ENCODE measurements around the gene CCDC192.
"Not testable (repeated sequence)": the region's sequence is repeated elsewhere in the genome, so short reads cannot be mapped to it uniquely, and the experiment has no call there.

Gene CCDC192

DNA sequence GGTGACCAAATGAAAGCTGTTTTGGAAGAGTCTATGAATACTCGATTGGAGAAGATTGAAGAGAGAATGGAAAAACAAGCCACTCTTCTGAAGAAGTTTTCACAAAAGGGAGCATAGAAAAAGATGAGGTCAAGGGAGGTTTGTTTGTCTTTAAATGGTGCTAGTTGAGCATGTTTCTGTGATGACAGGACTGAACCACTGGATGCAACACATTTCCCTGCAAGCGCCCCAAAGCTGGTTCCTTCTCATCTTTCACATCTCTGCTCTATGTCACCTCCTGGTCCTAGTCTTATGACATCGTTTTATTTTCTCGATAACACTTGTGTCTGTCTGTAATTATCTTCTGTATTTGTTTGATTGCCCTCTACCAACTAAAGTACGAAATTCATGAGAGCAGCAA is 3.8 kb upstream of the CCDC192 start:
- Histone ChIP-seq H3K27me3 (ENCODE audit: control insufficient read depth in 1 of 2, insufficient read depth in 2 of 2, low read length in 2 of 2) (no peaks in the 10 kb centered on the region), H3K9ac (ENCODE audit: low read length in 2 of 2) (no peak overlapping the region), H3K9me3 (ENCODE audit: control insufficient read depth in 2 of 2, low read length in 2 of 2) (no peaks in the 10 kb centered on the region), H3K4me1 (ENCODE audit: control insufficient read depth, insufficient read depth, low read length) (no peaks in the 10 kb centered on the region), H3K4me3 (ENCODE audit: low read length in 2 of 2) (no peak overlapping the region), H3K36me3 (ENCODE audit: control insufficient read depth in 2 of 2, insufficient read depth in 2 of 2, low read length in 2 of 2) (no peaks in the 10 kb centered on the region), H3K27ac (ENCODE audit: low read length) (no peak overlapping the region)

DNA sequence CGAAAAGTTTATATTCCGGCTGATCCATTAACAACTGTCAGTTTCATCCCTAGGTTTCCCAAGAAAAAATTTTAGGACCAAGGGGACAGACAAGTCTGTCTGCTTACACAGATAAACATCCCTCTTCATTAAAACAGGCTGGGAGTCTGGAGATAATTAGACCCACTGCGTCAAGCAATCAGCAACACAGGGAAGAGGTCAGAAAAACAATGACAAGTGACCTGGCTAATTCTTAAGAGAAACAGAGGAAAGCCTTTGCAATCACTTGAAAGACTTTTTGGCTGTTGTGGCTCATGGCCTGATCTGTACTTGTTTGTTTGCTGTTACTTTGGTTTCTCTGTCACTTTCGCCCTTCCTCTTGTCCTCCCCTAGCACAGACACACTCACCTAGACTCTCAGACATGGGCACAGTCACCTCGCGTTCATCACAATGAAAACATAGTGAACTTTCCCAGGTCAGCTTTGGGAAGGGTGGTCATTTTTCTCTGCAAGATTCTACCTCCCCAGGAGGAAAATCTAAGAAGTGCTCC is 2.9 kb upstream of the CCDC192 start:
- H3K9ac ChIP-seq (ENCODE audit: low read length in 2 of 2), result no peak overlapping the region
- no peaks in the 10 kb centered on the region for H3K36me3 ChIP-seq (ENCODE audit: control insufficient read depth in 2 of 2, insufficient read depth in 2 of 2, low read length in 2 of 2)
- H3K9me3 ChIP-seq (ENCODE audit: control insufficient read depth in 2 of 2, low read length in 2 of 2), result no peaks in the 10 kb centered on the region
- no peaks in the 10 kb centered on the region for H3K27me3 ChIP-seq (ENCODE audit: control insufficient read depth in 1 of 2, insufficient read depth in 2 of 2, low read length in 2 of 2)
- no peak overlapping the region for H3K4me3 ChIP-seq (ENCODE audit: low read length in 2 of 2)
- H3K27ac ChIP-seq (ENCODE audit: low read length), result no peak overlapping the region
- no peaks in the 10 kb centered on the region for H3K4me1 ChIP-seq (ENCODE audit: control insufficient read depth, insufficient read depth, low read length)

GRCh38 chr5:127702434-127702833 is 757 bp upstream of the CCDC192 start:
- Histone ChIP-seq H3K36me3 (ENCODE audit: control insufficient read depth in 2 of 2, insufficient read depth in 2 of 2, low read length in 2 of 2) (no peaks in the 10 kb centered on the region), H3K4me3 (ENCODE audit: low read length in 2 of 2) (no peak overlapping the region), H3K9me3 (ENCODE audit: control insufficient read depth in 2 of 2, low read length in 2 of 2) (no peaks in the 10 kb centered on the region), H3K9ac (ENCODE audit: low read length in 2 of 2) (no peak overlapping the region), H3K4me1 (ENCODE audit: control insufficient read depth, insufficient read depth, low read length) (no peaks in the 10 kb centered on the region), H3K27me3 (ENCODE audit: control insufficient read depth in 1 of 2, insufficient read depth in 2 of 2, low read length in 2 of 2) (no peaks in the 10 kb centered on the region), H3K27ac (ENCODE audit: low read length) (no peak overlapping the region)

- H3K9ac ChIP-seq (ENCODE audit: low read length in 2 of 2), result no peak overlapping the region
- no peaks in the 10 kb centered on the region for H3K9me3 ChIP-seq (ENCODE audit: control insufficient read depth in 2 of 2, low read length in 2 of 2)
- no peak overlapping the region for H3K4me3 ChIP-seq (ENCODE audit: low read length in 2 of 2)
- no peaks in the 10 kb centered on the region for H3K36me3 ChIP-seq (ENCODE audit: control insufficient read depth in 2 of 2, insufficient read depth in 2 of 2, low read length in 2 of 2)
- no peaks in the 10 kb centered on the region for H3K4me1 ChIP-seq (ENCODE audit: control insufficient read depth, insufficient read depth, low read length)
- no peak overlapping the region for H3K27ac ChIP-seq (ENCODE audit: low read length)
- no peaks in the 10 kb centered on the region for H3K27me3 ChIP-seq (ENCODE audit: control insufficient read depth in 1 of 2, insufficient read depth in 2 of 2, low read length in 2 of 2)
Measured at GRCh38 chr5:127705120-127705892, 2.1 kb downstream of the CCDC192 start.

DNA sequence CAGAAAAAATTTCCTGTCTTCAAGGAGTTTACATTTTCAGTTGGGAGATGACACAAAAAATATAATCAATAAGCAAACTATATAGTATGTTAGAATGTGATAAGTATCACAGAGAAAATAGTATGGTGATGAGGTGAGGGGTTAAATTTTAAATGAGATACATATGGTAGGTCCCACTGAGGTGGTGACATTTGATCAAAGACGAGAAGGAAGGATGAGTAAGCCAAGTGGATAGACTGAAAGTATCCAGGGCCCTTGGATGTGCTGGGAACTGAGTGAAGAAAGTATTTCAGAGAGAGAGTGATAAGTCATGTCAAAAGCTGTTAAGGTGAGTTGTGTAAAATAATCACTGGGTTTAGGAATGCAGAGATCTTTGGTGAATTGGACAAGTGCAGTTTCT is 3.5 kb downstream of the CCDC192 start:
- Histone ChIP-seq H3K4me3 (ENCODE audit: low read length in 2 of 2) (no peak overlapping the region), H3K9me3 (ENCODE audit: control insufficient read depth in 2 of 2, low read length in 2 of 2) (no peaks in the 10 kb centered on the region), H3K27ac (ENCODE audit: low read length) (no peak overlapping the region), H3K4me1 (ENCODE audit: control insufficient read depth, insufficient read depth, low read length) (no peaks in the 10 kb centered on the region), H3K36me3 (ENCODE audit: control insufficient read depth in 2 of 2, insufficient read depth in 2 of 2, low read length in 2 of 2) (no peaks in the 10 kb centered on the region), H3K9ac (ENCODE audit: low read length in 2 of 2) (no peak overlapping the region), H3K27me3 (ENCODE audit: control insufficient read depth in 1 of 2, insufficient read depth in 2 of 2, low read length in 2 of 2) (no peaks in the 10 kb centered on the region)

- no peak overlapping the region for H3K27ac ChIP-seq (ENCODE audit: low read length)
Measured at GRCh38 chr5:127707209-127707608, 4.0 kb downstream of the CCDC192 start.

DNA sequence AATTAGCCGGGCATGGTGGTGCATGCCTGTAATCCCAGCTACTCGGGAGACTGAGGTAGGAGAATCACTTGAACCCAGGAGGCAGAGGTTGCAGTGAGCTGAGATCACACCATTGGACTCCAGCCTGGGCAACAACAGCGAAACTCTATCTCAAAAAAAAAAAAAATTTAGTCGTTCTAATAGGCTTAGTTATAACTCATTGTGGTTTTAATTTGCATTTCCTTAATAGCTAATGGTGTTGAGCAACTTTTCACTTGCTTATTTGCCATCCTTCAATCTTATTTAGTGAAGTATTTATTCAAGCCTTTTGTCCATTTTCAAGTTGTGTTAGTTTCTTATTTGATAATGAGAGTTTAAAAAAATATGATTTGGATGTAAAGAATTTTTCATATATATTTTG is 9.9 kb downstream of the CCDC192 start:
- H3K36me3 ChIP-seq (ENCODE audit: control insufficient read depth in 2 of 2, insufficient read depth in 2 of 2, low read length in 2 of 2); H3K9me3 ChIP-seq (ENCODE audit: control insufficient read depth in 2 of 2, low read length in 2 of 2); H3K27me3 ChIP-seq (ENCODE audit: control insufficient read depth in 1 of 2, insufficient read depth in 2 of 2, low read length in 2 of 2); H3K27ac ChIP-seq (ENCODE audit: low read length); H3K4me1 ChIP-seq (ENCODE audit: control insufficient read depth, insufficient read depth, low read length); H3K9ac ChIP-seq (ENCODE audit: low read length in 2 of 2); H3K4me3 ChIP-seq (ENCODE audit: low read length in 2 of 2): not testable (repeated sequence)

More at GRCh38 chr5:127707209-127707608, 4.0 kb downstream of the CCDC192 start:
- no peaks in the 10 kb centered on the region for H3K4me1 ChIP-seq (ENCODE audit: control insufficient read depth, insufficient read depth, low read length)
- no peaks in the 10 kb centered on the region for H3K9me3 ChIP-seq (ENCODE audit: control insufficient read depth in 2 of 2, low read length in 2 of 2)
- no peaks in the 10 kb centered on the region for H3K36me3 ChIP-seq (ENCODE audit: control insufficient read depth in 2 of 2, insufficient read depth in 2 of 2, low read length in 2 of 2)
- H3K9ac ChIP-seq (ENCODE audit: low read length in 2 of 2), result no peak overlapping the region
- H3K27me3 ChIP-seq (ENCODE audit: control insufficient read depth in 1 of 2, insufficient read depth in 2 of 2, low read length in 2 of 2), result no peaks in the 10 kb centered on the region
- no peak overlapping the region for H3K4me3 ChIP-seq (ENCODE audit: low read length in 2 of 2)

DNA sequence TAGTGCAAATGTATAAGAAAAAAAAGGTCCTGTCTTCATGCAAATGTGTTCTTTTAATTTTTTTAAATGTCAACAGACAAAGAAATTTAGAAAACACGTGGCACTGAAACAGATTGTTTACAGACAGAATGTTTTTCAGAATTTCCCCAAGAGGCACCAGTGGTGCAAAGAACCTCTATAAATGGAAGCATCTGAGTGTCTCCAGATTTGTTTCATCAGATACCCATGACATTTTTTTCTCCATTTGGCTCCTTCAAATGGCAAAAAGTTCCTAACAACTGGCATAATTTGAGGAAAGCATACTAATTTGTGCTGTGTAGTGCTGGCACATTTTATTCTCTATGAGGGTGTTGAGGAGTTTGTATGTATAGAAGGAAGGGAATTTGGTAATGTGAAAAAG is 15.0 kb downstream of the CCDC192 start:
- H3K9ac ChIP-seq (ENCODE audit: low read length in 2 of 2), result no peak overlapping the region
- H3K4me3 ChIP-seq (ENCODE audit: low read length in 2 of 2), result no peak overlapping the region
- H3K27ac ChIP-seq (ENCODE audit: low read length), result no peak overlapping the region
- no peaks in the 10 kb centered on the region for H3K27me3 ChIP-seq (ENCODE audit: control insufficient read depth in 1 of 2, insufficient read depth in 2 of 2, low read length in 2 of 2)
- H3K9me3 ChIP-seq (ENCODE audit: control insufficient read depth in 2 of 2, low read length in 2 of 2), result peaks cover 0 to 5% of the 10 kb centered on the region in 2 donors
- no peaks in the 10 kb centered on the region for H3K4me1 ChIP-seq (ENCODE audit: control insufficient read depth, insufficient read depth, low read length)
- no peaks in the 10 kb centered on the region for H3K36me3 ChIP-seq (ENCODE audit: control insufficient read depth in 2 of 2, insufficient read depth in 2 of 2, low read length in 2 of 2)

GRCh38 chr5:127723571-127723970 is 20.4 kb downstream of the CCDC192 start:
- no peak overlapping the region for H3K27ac ChIP-seq (ENCODE audit: low read length)
- no peak overlapping the region for H3K9ac ChIP-seq (ENCODE audit: low read length in 2 of 2)
- H3K36me3 ChIP-seq (ENCODE audit: control insufficient read depth in 2 of 2, insufficient read depth in 2 of 2, low read length in 2 of 2), result no peaks in the 10 kb centered on the region
- H3K27me3 ChIP-seq (ENCODE audit: control insufficient read depth in 1 of 2, insufficient read depth in 2 of 2, low read length in 2 of 2), result no peaks in the 10 kb centered on the region
- peaks cover 0 to 7% of the 10 kb centered on the region in 2 donors for H3K9me3 ChIP-seq (ENCODE audit: control insufficient read depth in 2 of 2, low read length in 2 of 2)
- H3K4me3 ChIP-seq (ENCODE audit: low read length in 2 of 2), result no peak overlapping the region
- H3K4me1 ChIP-seq (ENCODE audit: control insufficient read depth, insufficient read depth, low read length), result no peaks in the 10 kb centered on the region

DNA sequence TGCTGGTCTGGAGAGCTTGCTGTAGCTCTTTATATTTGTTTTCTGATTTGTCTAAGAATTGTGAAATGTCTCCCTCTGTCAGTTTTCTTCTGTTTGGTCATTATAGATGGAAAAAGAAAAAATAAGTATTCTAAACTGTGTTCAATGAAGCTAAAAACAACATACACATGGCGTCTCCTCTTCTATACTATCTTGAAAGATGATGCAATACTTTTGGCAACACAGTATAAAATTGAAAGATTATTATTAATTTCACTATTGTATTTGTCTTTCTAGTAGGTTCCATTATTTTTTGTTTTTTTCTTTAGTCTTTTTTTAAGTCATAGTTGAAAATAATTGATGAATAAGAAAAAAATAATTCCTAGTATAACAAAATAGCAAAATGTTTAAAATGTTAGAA is 22.5 kb downstream of the CCDC192 start:
- Histone ChIP-seq H3K9me3 (ENCODE audit: control insufficient read depth in 2 of 2, low read length in 2 of 2) (peaks cover 0 to 5% of the 10 kb centered on the region in 2 donors), H3K36me3 (ENCODE audit: control insufficient read depth in 2 of 2, insufficient read depth in 2 of 2, low read length in 2 of 2) (no peaks in the 10 kb centered on the region), H3K27ac (ENCODE audit: low read length) (no peak overlapping the region), H3K27me3 (ENCODE audit: control insufficient read depth in 1 of 2, insufficient read depth in 2 of 2, low read length in 2 of 2) (no peaks in the 10 kb centered on the region), H3K4me3 (ENCODE audit: low read length in 2 of 2) (no peak overlapping the region), H3K9ac (ENCODE audit: low read length in 2 of 2) (no peak overlapping the region), H3K4me1 (ENCODE audit: control insufficient read depth, insufficient read depth, low read length) (no peaks in the 10 kb centered on the region)

DNA sequence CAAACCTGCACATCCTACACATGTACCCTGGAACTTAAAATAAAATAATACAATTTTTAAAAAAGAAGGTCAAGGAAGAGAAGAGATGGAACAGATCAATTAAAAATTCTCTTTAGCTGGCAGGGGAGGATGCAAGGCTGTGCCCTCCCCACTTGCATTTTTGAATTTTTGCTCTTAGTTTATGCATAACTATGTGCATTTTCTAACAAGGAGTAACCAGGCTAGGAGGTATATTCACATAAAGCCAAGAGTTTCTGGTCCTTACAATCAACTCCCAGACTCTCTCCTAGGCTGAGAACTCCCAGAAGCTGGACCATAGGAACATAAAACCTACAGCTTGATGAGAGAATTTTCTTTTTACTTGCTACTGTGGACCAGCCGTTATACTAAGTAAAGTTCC is 29.8 kb downstream of the CCDC192 start:
- no peaks in the 10 kb centered on the region for H3K9me3 ChIP-seq (ENCODE audit: control insufficient read depth in 2 of 2, low read length in 2 of 2)
- H3K27ac ChIP-seq (ENCODE audit: low read length), result no peak overlapping the region
- H3K4me3 ChIP-seq (ENCODE audit: low read length in 2 of 2), result no peak overlapping the region
- H3K27me3 ChIP-seq (ENCODE audit: control insufficient read depth in 1 of 2, insufficient read depth in 2 of 2, low read length in 2 of 2), result no peaks in the 10 kb centered on the region
- no peak overlapping the region for H3K9ac ChIP-seq (ENCODE audit: low read length in 2 of 2)
- no peaks in the 10 kb centered on the region for H3K36me3 ChIP-seq (ENCODE audit: control insufficient read depth in 2 of 2, insufficient read depth in 2 of 2, low read length in 2 of 2)
- no peaks in the 10 kb centered on the region for H3K4me1 ChIP-seq (ENCODE audit: control insufficient read depth, insufficient read depth, low read length)
